Mucosa of rectum (tissue), 2 donors: ENCODE data around the gene FCMR.

Source experiments
- H3K27ac ChIP-seq, 2 donors: one replicate each; pipeline ENCODE4 v1.7.0; 2013; ENCODE audit warnings: inconsistent platforms in 2 of 2, low read depth in 2 of 2, low read length in 2 of 2
- H3K27me3 ChIP-seq, 2 donors: one replicate each; pipeline ENCODE4 v1.7.0; 2013; ENCODE audit warnings: low read length in 2 of 2; ENCODE audit not compliant: control insufficient read depth in 2 of 2, insufficient read depth in 2 of 2
- H3K36me3 ChIP-seq, 2 donors: one replicate each; pipeline ENCODE4 v1.7.0; 2013; ENCODE audit warnings: low read length in 2 of 2; ENCODE audit not compliant: control insufficient read depth in 2 of 2, insufficient read depth in 2 of 2
- H3K4me1 ChIP-seq, 2 donors: one replicate each; pipeline ENCODE4 v1.7.0; 2013; ENCODE audit warnings: low read length in 2 of 2, mild to moderate bottlenecking in 1 of 2; ENCODE audit not compliant: control insufficient read depth in 2 of 2, insufficient read depth in 2 of 2
- H3K4me3 ChIP-seq, 2 donors: one replicate each; pipeline ENCODE4 v1.7.0; 2013; ENCODE audit warnings: low read length in 2 of 2
- H3K9ac ChIP-seq, 2 donors: one replicate each; pipeline ENCODE4 v1.7.0; 2013; ENCODE audit warnings: low read length in 2 of 2, low read depth in 1 of 2, mild to moderate bottlenecking in 1 of 2
- H3K9me3 ChIP-seq, 2 donors: one replicate each; pipeline ENCODE4 v1.7.0; 2013; ENCODE audit warnings: low read length in 2 of 2; ENCODE audit not compliant: control insufficient read depth in 2 of 2
- donor health status: healthy.
- donor health status: Normal muscosa, but diverticular disease.

FCMR gene

GRCh38 chr1:206904423-206905142 lies 17.2 kb downstream of the FCMR start:
- Histone ChIP-seq H3K4me1 (peaks cover 5 to 8% of the 10 kb centered on the region in 2 donors), H3K27ac (no peak overlapping the region), H3K36me3 (no peaks in the 10 kb centered on the region), H3K9me3 (no peaks in the 10 kb centered on the region), H3K27me3 (peaks cover 3 to 4% of the 10 kb centered on the region in 2 donors), H3K9ac (no peak overlapping the region), H3K4me3 (no peak overlapping the region)

GRCh38 chr1:206903687-206904086 lies 18.1 kb downstream of the FCMR start:
- no peak overlapping the region for H3K27ac ChIP-seq

GRCh38 chr1:206902702-206903101 lies 19.0 kb downstream of the FCMR start:
- Histone ChIP-seq H3K36me3 (no peaks in the 10 kb centered on the region), H3K4me3 (no peak overlapping the region), H3K27me3 (peaks cover 0 to 3% of the 10 kb centered on the region in 2 donors), H3K9me3 (no peaks in the 10 kb centered on the region), H3K4me1 (peaks cover 0 to 2% of the 10 kb centered on the region in 2 donors), H3K9ac (no peak overlapping the region), H3K27ac (no peak overlapping the region)

More at GRCh38 chr1:206903687-206904086, 18.1 kb downstream of the FCMR start:
- no peak overlapping the region for H3K9ac ChIP-seq
- no peaks in the 10 kb centered on the region for H3K36me3 ChIP-seq
- no peak overlapping the region for H3K4me3 ChIP-seq
- no peaks in the 10 kb centered on the region for H3K9me3 ChIP-seq
- H3K27me3 ChIP-seq = peaks cover 0 to 3% of the 10 kb centered on the region in 2 donors
- peaks cover under 1 to 3% of the 10 kb centered on the region in 2 donors for H3K4me1 ChIP-seq

- Histone ChIP-seq H3K27me3 (peaks cover 0 to 3% of the 10 kb centered on the region in 2 donors), H3K4me3 (no peak overlapping the region), H3K36me3 (no peaks in the 10 kb centered on the region), H3K9me3 (no peaks in the 10 kb centered on the region), H3K9ac (no peak overlapping the region), H3K4me1 (peaks cover 0 to 2% of the 10 kb centered on the region in 2 donors), H3K27ac (no peak overlapping the region)
Measured at GRCh38 chr1:206901944-206902343, 19.8 kb downstream of the FCMR start.

GRCh38 chr1:206900149-206900548 lies 21.6 kb downstream of the FCMR start:
- Histone ChIP-seq H3K36me3 (no peaks in the 10 kb centered on the region), H3K9ac (no peak overlapping the region), H3K4me1 (peaks cover 0 to 5% of the 10 kb centered on the region in 2 donors), H3K9me3 (no peaks in the 10 kb centered on the region), H3K27me3 (peaks cover 0 to 3% of the 10 kb centered on the region in 2 donors), H3K27ac (no peak overlapping the region), H3K4me3 (no peak overlapping the region)

- Histone ChIP-seq H3K9me3 (no peaks in the 10 kb centered on the region), H3K4me1 (peaks cover 0 to 5% of the 10 kb centered on the region in 2 donors), H3K27ac (no peak overlapping the region)
Measured at GRCh38 chr1:206899717-206900116, 22.0 kb downstream of the FCMR start.

GRCh38 chr1:206898915-206899431 lies 22.8 kb downstream of the FCMR start:
- Histone ChIP-seq H3K9ac (no peak overlapping the region), H3K36me3 (no peaks in the 10 kb centered on the region), H3K4me3 (no peak overlapping the region), H3K27me3 (peaks cover 0 to 3% of the 10 kb centered on the region in 2 donors), H3K4me1 (peaks cover 0 to 5% of the 10 kb centered on the region in 2 donors), H3K9me3 (no peaks in the 10 kb centered on the region), H3K27ac (no peak overlapping the region)

More at GRCh38 chr1:206899717-206900116, 22.0 kb downstream of the FCMR start:
- Histone ChIP-seq H3K36me3 (no peaks in the 10 kb centered on the region), H3K4me3 (no peak overlapping the region), H3K9ac (no peak overlapping the region), H3K27me3 (peaks cover 0 to 3% of the 10 kb centered on the region in 2 donors)

- Histone ChIP-seq H3K36me3 (no peaks in the 10 kb centered on the region), H3K4me3 (no peak overlapping the region), H3K27me3 (peaks cover 0 to 3% of the 10 kb centered on the region in 2 donors), H3K9me3 (no peaks in the 10 kb centered on the region), H3K4me1 (peaks cover 0 to 5% of the 10 kb centered on the region in 2 donors), H3K27ac (no peak overlapping the region), H3K9ac (no peak overlapping the region)
Measured at GRCh38 chr1:206898089-206898914, 23.4 kb downstream of the FCMR start.

GRCh38 chr1:206897175-206897574 lies 24.6 kb downstream of the FCMR start, which contains the start of gene IL24:
Gene IL24 (plus strand): TSS chr1:206897443. CDS start chr1:206897833, 390 bp downstream.
- H3K9me3 ChIP-seq = no peaks in the 10 kb centered on the region
- no peak within 1 kb of the TSS for H3K9ac ChIP-seq
- H3K27me3 ChIP-seq = peaks cover 0 to 3% of the 10 kb centered on the region in 2 donors
- H3K36me3 ChIP-seq = no peaks in the 10 kb centered on the region
- H3K27ac ChIP-seq = no peak within 1 kb of the TSS
- peaks cover 0 to 5% of the 10 kb centered on the region in 2 donors for H3K4me1 ChIP-seq
- no peak within 1 kb of the TSS for H3K4me3 ChIP-seq

GRCh38 chr1:206896261-206896660 lies 25.5 kb downstream of the FCMR start:
- Histone ChIP-seq H3K27me3 (peaks cover 0 to 2% of the 10 kb centered on the region in 2 donors), H3K4me3 (no peak overlapping the region), H3K9ac (no peak overlapping the region), H3K36me3 (no peaks in the 10 kb centered on the region), H3K9me3 (no peaks in the 10 kb centered on the region), H3K27ac (no peak overlapping the region), H3K4me1 (peaks cover 0 to 5% of the 10 kb centered on the region in 2 donors)
